ENCODE results near the gene MRPS22. TPM values are rescaled to one million over a fixed set of nuclear protein-coding genes. Genes with fewer than 3 reads are reported as not detected.

MRPS22 gene
- 42.7 to 52.6 TPM (median 44.9 TPM) in 5 replicates for total RNA-seq (2022; extraction: Qiagen RNA extraction)

GRCh38 chr3:139343895-139344856 is at the start of gene MRPS22:
TSS of gene MRPS22 (plus strand) at chr3:139344020. CDS start at chr3:139344027, 7 bp downstream.

GRCh38 chr3:139389552-139390368 is 45.9 kb downstream of the MRPS22 start, which contains the start of gene COPB2:
TSS of gene COPB2 (minus strand) at chr3:139389647. CDS start at chr3:139389550, 97 bp downstream.

Other genes starting within 250 kb of the MRPS22 start
- 59.7 to 87.4 TPM (median 67.2 TPM) in 5 replicates for gene COPB2, start 45.6 kb downstream of the MRPS22 start, total RNA-seq (2022; extraction: Qiagen RNA extraction)
- gene RBP2, start 132.5 kb downstream of the MRPS22 start, total RNA-seq (2022; extraction: Qiagen RNA extraction): not detected in 5 replicates
- 4.3 to 5.5 TPM (median 5.0 TPM) in 5 replicates for gene RBP1, start 195.7 kb downstream of the MRPS22 start, total RNA-seq (2022; extraction: Qiagen RNA extraction)